ENCODE measurements around the gene SVEP1. TPM values are rescaled to one million over a fixed set of nuclear protein-coding genes. Genes with fewer than 3 reads are reported as not detected.

Gene SVEP1
- polyA plus RNA-seq, 1 of the 3 experiments (the other 2 are of a cell fraction): 0.10 TPM

GRCh38 chr9:110499608-110500007, 79.9 kb downstream of the SVEP1 start (continued):
- TF ChIP-seq EZH2phosphoT487 (IDR thresholded peaks at IDR 0.05; ENCODE audit: borderline replicate concordance, low read depth) (no peak), IRF3 (IDR thresholded peaks at IDR 0.05; ENCODE audit: low read depth, low read length) (no peak), MXI1 (IDR thresholded peaks at IDR 0.05; ENCODE audit: low read depth, low read length) (no peak), POLR2AphosphoS5 (IDR thresholded peaks at IDR 0.05; ENCODE audit: low read depth, low read length) (no peak)

GRCh38 chr9:110487196-110487595, 92.3 kb downstream of the SVEP1 start:
- Histone ChIP-seq H3K4me3 (ENCODE audit: low read depth in 2 of 2, low read length in 1 of 2) (no peak overlapping the region), H3K27ac (ENCODE audit: low read depth in 2 of 2, low read length in 1 of 2) (no peak overlapping the region), H3K9me2 (no peaks in the 10 kb centered on the region), H4K20me1 (ENCODE audit: insufficient read depth) (no peaks in the 10 kb centered on the region), H3K27me3 (ENCODE audit: insufficient read depth) (no peaks in the 10 kb centered on the region; the same call in 1 of the 2 replicates), H3K36me3 (replicated peaks in 1 of 2; ENCODE audit: control insufficient read depth in 1 of 2, insufficient read depth in 2 of 2, low read length in 1 of 2) (no peaks in the 10 kb centered on the region), H3K4me2 (no peak overlapping the region), H3F3A (replicated peaks; ENCODE audit: insufficient read depth) (no peaks in the 10 kb centered on the region), H3K9me3 (no peaks in the 10 kb centered on the region), H3K79me2 (ENCODE audit: insufficient read depth) (no peaks in the 10 kb centered on the region), H2AFZ (ENCODE audit: low read depth) (no peak overlapping the region), H3K9ac (no peak overlapping the region), H3K4me1 (ENCODE audit: control insufficient read depth in 1 of 2, insufficient read depth in 2 of 2, low read depth in 1 of 2, low read length in 1 of 2) (no peaks in the 10 kb centered on the region)
- no peak for TF ChIP-seq CHD2 (IDR thresholded peaks at IDR 0.05; ENCODE audit: low read length, partially characterized antibody)
- TF ChIP-seq GABPA (IDR thresholded peaks at IDR 0.05; ENCODE audit: low read depth): no peak
- TF ChIP-seq SMC3 (IDR thresholded peaks at IDR 0.05; ENCODE audit: low read depth, low read length): no peak
- no peak for TF ChIP-seq GATA2 (CRISPR knock-in tag; IDR thresholded peaks at IDR 0.05)
- no peak for TF ChIP-seq POLR2AphosphoS5 (IDR thresholded peaks at IDR 0.05; ENCODE audit: low read depth, low read length)
- no peak for TF ChIP-seq TEAD4 (IDR thresholded peaks at IDR 0.05; ENCODE audit: borderline replicate concordance, insufficient read depth)
- TF ChIP-seq EP300 (IDR thresholded peaks at IDR 0.05; ENCODE audit: borderline replicate concordance in 1 of 2, low read depth in 1 of 2, low read length in 1 of 2): no peak
- TF ChIP-seq FOSL2 (IDR thresholded peaks at IDR 0.05; ENCODE audit: borderline replicate concordance, low read depth): no peak
- TF ChIP-seq JUND (IDR thresholded peaks at IDR 0.05): no peak
- no peak for TF ChIP-seq YY1 (IDR thresholded peaks at IDR 0.05; ENCODE audit: low read depth)
- no peak for TF ChIP-seq PBX3 (IDR thresholded peaks at IDR 0.05)
- TF ChIP-seq REST (IDR thresholded peaks at IDR 0.05; ENCODE audit: low read depth, low read length): no peak
- TF ChIP-seq MEF2A (IDR thresholded peaks at IDR 0.05; ENCODE audit: borderline replicate concordance, low read depth): no peak
- TF ChIP-seq ELF1 (IDR thresholded peaks at IDR 0.05): no peak
- TF ChIP-seq FOXM1 (IDR thresholded peaks at IDR 0.05; ENCODE audit: low read depth): no peak
- no peak for TF ChIP-seq MXI1 (IDR thresholded peaks at IDR 0.05; ENCODE audit: low read depth, low read length)
- TF ChIP-seq NRF1 (IDR thresholded peaks at IDR 0.05; ENCODE audit: low read depth, low read length): no peak
- no peak for TF ChIP-seq SIN3A (IDR thresholded peaks at IDR 0.05; ENCODE audit: borderline replicate concordance, low read depth, low read length)
- TF ChIP-seq RAD21 (IDR thresholded peaks at IDR 0.05; ENCODE audit: low read length): no peak
- TF ChIP-seq USF1 (IDR thresholded peaks at IDR 0.05; ENCODE audit: borderline replicate concordance, low read depth): no peak
- no peak for DNase-seq
- ChIA-PET POLR2A (no interaction called here), CTCF (no interaction called here)

Data from SK-N-SH (cell line).